ENCODE results near the gene LRCH3.
A peak's percentile ranks its signal among the peaks of the same experiment; 100 is the strongest.
"Not testable (repeated sequence)": the region's sequence is repeated elsewhere in the genome, so short reads cannot be mapped to it uniquely, and the experiment has no call there.

Gene LRCH3

DNA sequence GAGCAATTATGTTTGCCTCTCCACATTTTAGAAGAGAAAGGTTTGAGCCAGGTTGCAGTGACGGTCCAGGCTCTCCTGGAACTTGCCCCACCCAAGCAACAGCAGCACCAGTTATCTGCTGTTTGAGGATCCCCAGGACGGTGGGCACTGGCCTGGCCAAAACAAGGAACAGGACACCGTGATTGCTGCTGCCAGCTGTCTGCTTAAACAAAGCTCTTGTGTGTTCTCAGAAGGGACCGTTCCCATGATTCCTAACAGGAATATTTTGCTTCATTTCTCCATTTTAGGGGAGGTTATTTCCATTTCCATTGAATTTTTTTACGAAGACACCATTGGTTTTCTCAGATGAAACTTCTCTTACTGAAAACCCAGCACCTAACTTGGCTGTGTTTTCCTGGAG is 92.5 kb downstream of the LRCH3 start:
- DNase-seq (ENCODE audit: low read depth) = no peak

DNA sequence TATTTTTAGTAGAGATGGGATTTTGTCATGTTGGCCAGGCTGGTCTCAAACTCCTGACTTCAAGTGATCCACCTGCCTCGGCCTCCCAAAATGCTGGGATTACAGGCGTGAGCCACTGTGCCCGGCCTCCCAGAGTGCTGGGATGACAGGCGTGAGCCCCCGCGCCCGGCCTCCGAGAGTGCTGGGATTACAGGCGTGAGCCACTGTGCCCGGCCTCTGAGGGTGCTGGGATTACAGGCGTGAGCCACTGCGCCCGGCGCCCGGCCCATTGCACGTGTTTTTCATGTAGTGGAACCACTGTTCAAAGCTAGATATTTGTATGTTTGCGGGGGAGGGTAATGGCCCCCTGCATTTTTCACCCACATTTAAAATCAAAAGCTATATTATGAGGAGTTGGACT is 93.3 kb downstream of the LRCH3 start:
- not testable (repeated sequence) for DNase-seq (ENCODE audit: low read depth)

GRCh38 chr3:197886052-197886451 is 95.0 kb downstream of the LRCH3 start:
- DNase-seq (ENCODE audit: low read depth) = not testable (repeated sequence)

- DNase-seq (ENCODE audit: low read depth) = not testable (repeated sequence)
Observed at GRCh38 chr3:197887430-197888053, 96.5 kb downstream of the LRCH3 start.

- no peak for DNase-seq (ENCODE audit: low read depth)
Observed at GRCh38 chr3:197888511-197888910, 97.5 kb downstream of the LRCH3 start.

GRCh38 chr3:197889204-197889930 is 98.3 kb downstream of the LRCH3 start:
- DNase-seq (ENCODE audit: low read depth) = no peak

GRCh38 chr3:197890693-197891092 is 99.6 kb downstream of the LRCH3 start:
- no peak for DNase-seq (ENCODE audit: low read depth)

DNA sequence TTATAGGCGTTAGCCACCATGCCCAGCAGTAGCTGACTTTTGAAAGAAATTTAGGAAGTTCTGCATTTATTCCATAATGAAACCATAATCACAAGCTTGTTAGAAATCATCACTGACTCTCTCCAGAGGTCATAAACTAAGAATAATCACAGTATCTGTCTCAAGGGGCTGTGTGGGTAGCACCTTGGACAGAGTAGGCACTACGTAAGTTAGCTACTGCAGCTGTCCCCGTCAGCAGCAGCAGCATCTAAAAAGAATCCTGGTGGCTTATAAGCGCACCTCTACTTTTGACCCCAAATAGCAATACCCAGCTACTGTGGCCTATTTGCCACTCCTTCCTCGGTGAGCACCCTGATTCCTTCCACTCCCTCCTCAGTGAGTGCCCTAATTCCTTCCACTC is 101.1 kb downstream of the LRCH3 start:
- DNase-seq (ENCODE audit: low read depth) = no peak

DNA sequence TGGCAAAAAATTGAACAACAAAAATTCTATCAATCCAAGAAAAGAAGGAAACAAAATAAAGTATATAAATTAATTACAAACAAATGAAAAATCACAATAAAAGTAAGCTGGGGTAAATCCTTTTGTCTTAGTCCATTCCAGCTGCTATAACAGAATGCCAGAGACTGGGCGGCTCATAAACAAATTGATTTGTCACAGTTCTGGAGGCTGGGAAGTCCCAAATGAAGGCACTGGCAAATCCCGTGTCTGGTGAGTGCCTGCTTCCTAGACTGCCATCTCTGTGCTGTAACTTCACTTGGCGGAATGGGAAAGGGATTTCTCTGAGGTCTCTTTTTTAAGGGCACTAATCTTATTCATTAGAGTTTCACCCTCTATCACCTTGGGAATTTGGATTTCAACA is 105.4 kb downstream of the LRCH3 start:
- no peak for DNase-seq (ENCODE audit: low read depth)

DNA sequence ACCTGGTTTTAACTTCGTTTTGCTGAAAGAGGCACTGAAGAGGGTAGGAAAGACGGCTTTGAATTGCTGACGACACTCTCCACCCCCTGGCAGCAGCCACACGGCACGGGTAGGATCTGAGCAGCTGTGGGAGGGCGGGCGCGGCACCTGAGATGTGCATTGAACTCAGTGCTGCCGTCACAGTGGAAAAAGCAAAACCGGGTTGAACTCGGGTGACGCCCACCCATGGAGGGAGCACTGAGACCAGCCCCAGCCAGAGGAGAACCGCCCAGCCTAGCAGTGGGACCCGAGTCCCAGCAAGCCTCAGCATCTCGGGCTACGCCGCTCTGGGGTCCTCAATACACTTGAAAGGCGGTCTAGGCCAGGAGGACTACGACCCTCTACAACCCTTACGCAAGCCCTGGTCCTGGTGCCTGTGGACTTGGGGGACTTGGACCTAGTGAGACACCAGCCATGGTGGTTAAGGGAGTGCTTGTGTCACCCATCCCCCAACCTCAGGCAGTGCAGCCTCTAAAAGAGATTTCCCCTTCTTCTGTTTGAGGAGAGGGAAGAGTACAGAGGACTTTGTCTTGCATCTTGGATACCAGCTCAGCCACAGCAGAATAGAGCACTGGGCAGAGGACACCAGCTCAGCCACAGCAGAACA is 108.9 kb downstream of the LRCH3 start:
- no peak for DNase-seq (ENCODE audit: low read depth)

GRCh38 chr3:197901626-197902025 is 110.6 kb downstream of the LRCH3 start:
- DNase-seq (ENCODE audit: low read depth) = no peak

DNA sequence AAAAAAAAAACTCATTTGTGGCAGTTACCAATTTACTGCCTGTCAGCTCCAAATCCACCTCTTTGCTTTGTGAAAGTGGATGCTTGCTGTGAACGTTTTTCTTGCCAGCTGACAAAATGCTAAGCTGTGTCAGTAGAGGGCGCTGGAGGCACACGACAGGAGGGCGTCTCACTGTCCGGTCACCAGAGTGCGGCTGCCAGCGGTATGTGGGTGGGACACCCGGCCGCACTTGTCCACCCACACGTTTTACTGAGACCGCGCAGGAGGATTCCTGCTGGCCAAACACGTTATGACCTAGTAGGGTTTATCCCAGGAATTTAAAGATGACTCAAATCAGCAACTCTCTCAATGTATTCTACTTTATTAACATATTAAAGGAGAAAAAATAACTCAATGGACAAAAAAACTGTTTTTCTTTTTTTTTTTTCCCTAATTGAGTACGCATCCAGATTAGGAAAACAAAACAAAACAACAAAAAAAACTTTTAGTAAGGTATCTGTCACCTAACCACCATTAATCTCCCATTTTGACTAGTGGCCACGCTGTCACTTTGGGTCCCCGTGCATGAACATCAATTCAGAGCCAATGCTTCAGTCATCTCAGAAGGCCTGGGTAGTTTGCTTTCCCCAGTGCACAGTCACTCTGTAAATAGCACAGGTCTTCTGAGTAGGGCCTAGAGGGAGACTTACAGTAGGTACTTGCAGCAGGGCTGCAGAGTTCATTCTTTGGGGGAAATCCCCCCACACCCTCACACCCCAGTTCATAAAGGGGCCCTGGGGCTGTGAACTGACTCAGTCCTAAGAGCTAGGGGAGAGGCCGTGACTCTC is 115.2 kb downstream of the LRCH3 start:
- peak; percentile 96 for DNase-seq (ENCODE audit: low read depth)

- peak; percentile 43 for DNase-seq (ENCODE audit: low read depth)
Observed at GRCh38 chr3:197906850-197907187, 115.8 kb downstream of the LRCH3 start.

DNA sequence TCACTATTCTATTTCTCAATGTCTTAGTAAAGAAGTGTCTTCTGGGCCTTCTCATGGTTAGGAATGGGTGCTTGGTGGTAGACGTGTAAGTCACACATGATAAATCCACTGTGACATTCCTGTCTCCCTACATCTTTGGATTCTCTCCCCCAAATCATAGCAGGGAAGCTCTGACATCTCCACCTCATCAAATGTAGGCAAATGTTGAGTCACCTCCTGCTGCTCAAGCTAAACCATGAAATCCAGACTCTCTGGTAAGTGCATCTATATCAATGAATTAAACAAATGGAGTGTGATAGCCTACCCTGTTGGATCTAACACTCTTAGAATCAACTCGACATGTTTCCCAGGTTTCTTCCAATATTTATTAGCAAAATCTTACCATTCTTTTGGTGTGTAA is 116.1 kb downstream of the LRCH3 start:
- peak; percentile 30 for DNase-seq (ENCODE audit: low read depth)

DNA sequence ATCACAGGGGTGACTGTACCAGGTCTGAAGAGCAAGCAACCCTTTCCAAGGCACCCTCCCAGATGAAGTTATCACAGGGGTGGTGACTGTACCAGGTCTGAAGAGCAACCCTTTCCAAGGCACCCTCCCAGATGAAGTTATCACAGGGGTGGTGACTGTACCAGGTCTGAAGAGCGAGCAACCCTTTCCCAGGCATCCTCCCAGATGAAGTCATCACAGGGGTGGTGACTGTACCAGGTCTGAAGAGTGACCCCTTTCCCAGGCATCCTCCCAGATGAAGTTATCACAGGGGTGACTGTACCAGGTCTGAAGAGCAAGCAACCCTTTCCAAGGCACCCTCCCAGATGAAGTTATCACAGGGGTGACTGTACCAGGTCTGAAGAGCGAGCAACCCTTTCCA is 117.5 kb downstream of the LRCH3 start:
- peak; percentile 46 for DNase-seq (ENCODE audit: low read depth)

DNA sequence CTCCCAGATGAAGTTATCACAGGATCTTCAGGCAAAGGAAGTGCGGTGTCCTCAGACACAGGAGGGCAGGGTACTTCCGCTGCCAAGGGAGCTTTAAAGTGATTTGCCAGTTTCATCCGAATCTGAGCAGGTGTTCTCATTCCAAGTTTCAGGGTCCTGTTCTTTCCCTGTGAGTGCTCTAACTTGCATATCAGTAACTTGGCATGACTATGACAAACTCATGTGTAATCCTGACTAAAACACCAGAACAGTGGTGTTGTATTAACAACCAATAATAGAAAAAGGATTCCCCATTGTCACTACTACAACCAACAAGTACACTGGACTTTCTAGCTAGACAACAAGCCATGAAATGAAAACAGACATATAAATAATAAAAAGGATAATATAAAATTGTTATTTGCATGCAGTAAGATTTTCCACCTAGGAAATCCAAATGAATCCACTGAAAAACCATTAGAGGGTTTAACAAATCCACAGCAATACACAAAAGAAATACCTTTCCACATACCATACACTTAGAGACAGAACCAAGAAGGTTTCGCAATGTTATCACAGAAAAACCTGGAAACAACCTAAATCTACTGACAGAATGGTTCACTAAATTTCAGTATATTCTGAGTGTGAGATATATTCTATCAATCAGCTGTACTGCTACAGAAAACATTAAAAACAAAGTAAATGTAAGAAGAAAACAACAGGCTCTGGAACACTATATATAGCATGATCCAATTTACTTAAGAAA is 118.1 kb downstream of the LRCH3 start:
- DNase-seq (ENCODE audit: low read depth) = no peak

- DNase-seq (ENCODE audit: low read depth) = no peak
Observed at GRCh38 chr3:197912741-197913476, 121.9 kb downstream of the LRCH3 start.

- no peak for DNase-seq (ENCODE audit: low read depth)
Observed at GRCh38 chr3:197913641-197914380, 122.8 kb downstream of the LRCH3 start.

- DNase-seq (ENCODE audit: low read depth) = not testable (repeated sequence)
Observed at GRCh38 chr3:197921429-197922275, 130.6 kb downstream of the LRCH3 start.

Data from EH (cell line).